ENCODE results near the gene BRD7. TPM values are rescaled to one million over a fixed set of nuclear protein-coding genes. Genes with fewer than 3 reads are reported as not detected.
A peak's percentile ranks its signal among the peaks of the same experiment; 100 is the strongest.

The BRD7 gene
- total and polyA plus RNA-seq, 2 of the 13 experiments (the other 11 are each of a cell fraction or from before 2014, with no cell fraction given) = 82.3 to 149 TPM

- FAIRE-seq (no peak), DNase-seq (ENCODE audit: low spot score) (no peak), ATAC-seq (no peak)
- H3K79me2 ChIP-seq (ENCODE audit: insufficient read depth, low read length) = no peaks in the 10 kb centered on the region
- ChIA-PET POLR2A (interaction anchor here (0.6 kb wide), 1 partner anchor 12 kb away, joined by 3 read pairs; no protein-coding TSS in a partner anchor), CTCF (ENCODE audit: low intra/inter-chr PET ratio, low total read pairs) (no interaction called here)
- intact Hi-C loops (cut with micrococcal nuclease; ENCODE audit: unreplicated experiment) (no loop called here), in situ Hi-C loops (cut with HindIII; ENCODE audit: extremely low pct_ligation_motif_present, low pct_unique_long_range_greater_than_20kb) (no loop called here)
- peaks cover 1 to 9% of the 10 kb centered on the region in 2 experiments; a peak in 3 of 5 replicates for H3K27me3 ChIP-seq (ENCODE audit: control insufficient read depth in 1 of 2, insufficient read depth in 2 of 2, low read length in 2 of 2)
- no peak overlapping the region for H3K27ac ChIP-seq (ENCODE audit: extremely low read length, insufficient read depth, low read length)
- 37% methylated on average over 2 of the region's 2 CpGs for WGBS (ENCODE audit: low lambda C conversion rate)
- H3K36me3 ChIP-seq (replicated peaks in 1 of 2; ENCODE audit: control insufficient read depth in 1 of 2, insufficient read depth in 2 of 2, low read length in 2 of 2) = no peaks in the 10 kb centered on the region
- BruUV-seq (replicated peaks) = no TSS peak
- no peak overlapping the region for H3K4me3 ChIP-seq (replicated peaks in 1 of 3; ENCODE audit: insufficient read depth in 1 of 3, low read depth in 2 of 3, low read length in 3 of 3)
- H3K4me1 ChIP-seq (ENCODE audit: insufficient read depth, low read length) = peaks cover 36% of the 10 kb centered on the region
- no peak for TF ChIP-seq GLI4 (CRISPR knock-in tag; IDR thresholded peaks at IDR 0.05; ENCODE audit: borderline replicate concordance)
- no peak for TF ChIP-seq ZNF839 (CRISPR knock-in tag; IDR thresholded peaks at IDR 0.05; ENCODE audit: borderline replicate concordance)
- no peak for TF ChIP-seq RFX3 (CRISPR knock-in tag; IDR thresholded peaks at IDR 0.05)
- no peak for TF ChIP-seq MAFF (IDR thresholded peaks at IDR 0.05; ENCODE audit: low read depth, low read length)
- TF ChIP-seq POLR2G (IDR thresholded peaks at IDR 0.05; ENCODE audit: low read depth, low read length) = no peak
- 0 out of 2 replicates have a peak, but pooled peaks have one; percentile 35 for TF ChIP-seq ZNF3 (CRISPR knock-in tag; IDR thresholded peaks at IDR 0.05)
- no peak for TF ChIP-seq ZNF614 (CRISPR knock-in tag; IDR thresholded peaks at IDR 0.05; ENCODE audit: borderline replicate concordance)
- H4K20me1 ChIP-seq (ENCODE audit: insufficient read depth, low read length) = no peaks in the 10 kb centered on the region
- no peak overlapping the region for H3K4me2 ChIP-seq (ENCODE audit: low read depth, low read length)
- no peak overlapping the region for H2AFZ ChIP-seq (ENCODE audit: low read length)
- no peaks in the 10 kb centered on the region for H3K9me3 ChIP-seq (ENCODE audit: low read length)
- no peak overlapping the region for H3K9ac ChIP-seq (ENCODE audit: insufficient read depth, low read depth, low read length)
Measured at GRCh38 chr16:50279504-50279865, 89.3 kb downstream of the BRD7 start.

GRCh38 chr16:50278251-50278650 is 90.5 kb downstream of the BRD7 start:
- POLR2A ChIA-PET = interaction anchor here (0.7 kb wide), 1 partner anchor 8 kb away, joined by 3 read pairs; no protein-coding TSS in a partner anchor
- intact Hi-C loops (cut with micrococcal nuclease; ENCODE audit: unreplicated experiment) (no loop called here), in situ Hi-C loops (cut with HindIII; ENCODE audit: extremely low pct_ligation_motif_present, low pct_unique_long_range_greater_than_20kb) (no loop called here)
- CTCF ChIA-PET (ENCODE audit: low intra/inter-chr PET ratio, low total read pairs) = no interaction called here
- Histone ChIP-seq H3K79me2 (ENCODE audit: insufficient read depth, low read length) (no peaks in the 10 kb centered on the region), H3K9ac (ENCODE audit: insufficient read depth, low read depth, low read length) (no peak overlapping the region), H3K27ac (ENCODE audit: extremely low read length, insufficient read depth, low read length) (no peak overlapping the region), H3K36me3 (replicated peaks in 1 of 2; ENCODE audit: control insufficient read depth in 1 of 2, insufficient read depth in 2 of 2, low read length in 2 of 2) (no peaks in the 10 kb centered on the region), H3K27me3 (ENCODE audit: control insufficient read depth in 1 of 2, insufficient read depth in 2 of 2, low read length in 2 of 2) (peaks cover 2 to 18% of the 10 kb centered on the region in 2 experiments; a peak in 3 of 5 replicates), H4K20me1 (ENCODE audit: insufficient read depth, low read length) (no peaks in the 10 kb centered on the region), H3K4me2 (ENCODE audit: low read depth, low read length) (no peak overlapping the region), H3K4me3 (replicated peaks in 1 of 3; ENCODE audit: insufficient read depth in 1 of 3, low read depth in 2 of 3, low read length in 3 of 3) (no peak overlapping the region), H3K9me3 (ENCODE audit: low read length) (no peaks in the 10 kb centered on the region), H2AFZ (ENCODE audit: low read length) (no peak overlapping the region), H3K4me1 (ENCODE audit: insufficient read depth, low read length) (peaks cover 23% of the 10 kb centered on the region)
- WGBS (ENCODE audit: low lambda C conversion rate) = 46% methylated on average over 3 of the region's 3 CpGs
- FAIRE-seq (no peak), DNase-seq (ENCODE audit: low spot score) (no peak), ATAC-seq (no peak)
- BruUV-seq (replicated peaks) = no TSS peak
- no peak for TF ChIP-seq EP300 (IDR thresholded peaks at IDR 0.05; ENCODE audit: low read depth in 2 of 2, low read length in 2 of 2)
- no peak for TF ChIP-seq EP300 (CRISPR knock-in tag; IDR thresholded peaks at IDR 0.05; ENCODE audit: borderline replicate concordance)
- TF ChIP-seq ZNF263 (CRISPR knock-in tag; IDR thresholded peaks at IDR 0.05) = no peak
- no peak for TF ChIP-seq ZNF414 (CRISPR knock-in tag; IDR thresholded peaks at IDR 0.05)
- TF ChIP-seq ZNF564 (CRISPR knock-in tag; IDR thresholded peaks at IDR 0.05) = no peak
- no peak for TF ChIP-seq TIGD3 (CRISPR knock-in tag; IDR thresholded peaks at IDR 0.05; ENCODE audit: borderline replicate concordance)
- TF ChIP-seq NFE2L1 (CRISPR knock-in tag; IDR thresholded peaks at IDR 0.05; ENCODE audit: borderline replicate concordance) = no peak

Data from HepG2 (cell line).